ENCODE results near the gene DYNC2H1.

DNA sequence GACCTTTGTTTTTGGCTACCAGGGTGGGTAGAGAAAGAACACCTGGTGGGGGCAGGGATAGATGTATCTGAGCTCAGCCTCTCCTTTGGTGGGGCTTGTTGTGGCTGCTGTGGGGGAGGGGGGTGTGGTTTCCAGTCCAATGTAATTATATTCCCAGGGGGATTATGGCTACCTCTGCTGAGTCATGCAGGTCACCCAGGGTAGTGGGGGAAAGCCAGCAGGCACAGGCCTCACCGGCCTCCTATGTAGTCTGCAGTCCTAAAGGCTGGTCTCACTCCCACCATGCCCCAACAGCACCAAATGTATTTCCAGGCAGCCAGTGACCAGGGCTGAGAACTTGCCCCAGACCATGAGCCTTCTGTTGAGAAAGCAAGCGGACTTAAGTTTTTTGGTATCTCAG lies 119.6 kb downstream of the DYNC2H1 start:
- TF ChIP-seq FOXM1 (IDR thresholded peaks at IDR 0.05; ENCODE audit: borderline replicate concordance), result no peak
- TF ChIP-seq FOXK2 (IDR thresholded peaks at IDR 0.05), result no peak
- no peak for TF ChIP-seq ZNF384 (IDR thresholded peaks at IDR 0.05)
- TF ChIP-seq BHLHE40 (IDR thresholded peaks at IDR 0.05; ENCODE audit: borderline replicate concordance), result no peak
- no peak for TF ChIP-seq SUZ12 (IDR thresholded peaks at IDR 0.05)
- TF ChIP-seq LEF1 (IDR thresholded peaks at IDR 0.05; ENCODE audit: borderline replicate concordance), result no peak
- no peak for TF ChIP-seq HDGF (IDR thresholded peaks at IDR 0.05; ENCODE audit: borderline replicate concordance)

Data from HEK293T (cell line).